ENCODE measurements around the gene CHI3L1. TPM values are rescaled to one million over a fixed set of nuclear protein-coding genes. Genes with fewer than 3 reads are reported as not detected.

CHI3L1 gene
- total RNA-seq, 1 experiment from 2014 or later: not detected

GRCh38 chr1:203148579-203148978 is 37.9 kb downstream of the CHI3L1 start:
- no peak overlapping the region for H3T11ph ChIP-seq (ENCODE audit: low read length)
- H2AK5ac ChIP-seq (ENCODE audit: insufficient read length, low read length): no peak overlapping the region
- no peak overlapping the region for H3K9ac ChIP-seq (ENCODE audit: extremely low read depth, insufficient read length, low read length)
- no peak overlapping the region for H2BK12ac ChIP-seq (ENCODE audit: insufficient read length, low read depth, low read length)
- Mint-ChIP-seq H3K4me1 (peaks cover 77 to 95% of the 10 kb centered on the region in 2 experiments), H3K27ac (peak overlapping the region in 2 of 3 experiments; percentile 55 to 64; a peak in 2 of 7 replicates), H3K36me3 (ENCODE audit: insufficient read depth in 1 of 3, low read depth in 3 of 3) (peaks cover 0 to 2% (median under 1%) of the 10 kb centered on the region in 3 experiments; a peak in 3 of 7 replicates), H3K27me3 (ENCODE audit: low read depth) (no peaks in the 10 kb centered on the region; the same call in none of the 2 replicates), H3K4me3 (no peak overlapping the region; a peak in 1 of 5 replicates), H3K9me3 (peaks cover 0 to 2% of the 10 kb centered on the region in 2 experiments; a peak in 2 of 5 replicates)
- no peak overlapping the region for H3K14ac ChIP-seq (ENCODE audit: insufficient read depth, low read length)
- no peak overlapping the region for H3K4ac ChIP-seq (ENCODE audit: low read depth, low read length)
- H2BK15ac ChIP-seq (ENCODE audit: low read depth, low read length): no peak overlapping the region
- H3K23ac ChIP-seq (ENCODE audit: insufficient read length, low read depth, low read length): no peak overlapping the region
- TF ChIP-seq, protein P1, sequence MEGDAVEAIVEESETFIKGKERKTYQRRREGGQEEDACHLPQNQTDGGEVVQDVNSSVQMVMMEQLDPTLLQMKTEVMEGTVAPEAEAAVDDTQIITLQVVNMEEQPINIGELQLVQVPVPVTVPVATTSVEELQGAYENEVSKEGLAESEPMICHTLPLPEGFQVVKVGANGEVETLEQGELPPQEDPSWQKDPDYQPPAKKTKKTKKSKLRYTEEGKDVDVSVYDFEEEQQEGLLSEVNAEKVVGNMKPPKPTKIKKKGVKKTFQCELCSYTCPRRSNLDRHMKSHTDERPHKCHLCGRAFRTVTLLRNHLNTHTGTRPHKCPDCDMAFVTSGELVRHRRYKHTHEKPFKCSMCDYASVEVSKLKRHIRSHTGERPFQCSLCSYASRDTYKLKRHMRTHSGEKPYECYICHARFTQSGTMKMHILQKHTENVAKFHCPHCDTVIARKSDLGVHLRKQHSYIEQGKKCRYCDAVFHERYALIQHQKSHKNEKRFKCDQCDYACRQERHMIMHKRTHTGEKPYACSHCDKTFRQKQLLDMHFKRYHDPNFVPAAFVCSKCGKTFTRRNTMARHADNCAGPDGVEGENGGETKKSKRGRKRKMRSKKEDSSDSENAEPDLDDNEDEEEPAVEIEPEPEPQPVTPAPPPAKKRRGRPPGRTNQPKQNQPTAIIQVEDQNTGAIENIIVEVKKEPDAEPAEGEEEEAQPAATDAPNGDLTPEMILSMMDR (conservative IDR thresholded peaks at IDR 0.05): no peak
- H2AFZ ChIP-seq (ENCODE audit: low read length): no peak overlapping the region
- H3K18ac ChIP-seq (ENCODE audit: insufficient read length, low read depth, low read length): no peak overlapping the region
- H2BK5ac ChIP-seq (ENCODE audit: insufficient read length, low read length): no peak overlapping the region
- H4K91ac ChIP-seq (ENCODE audit: insufficient read length, low read depth, low read length): no peak overlapping the region
- no peaks in the 10 kb centered on the region for H3K9me3 ChIP-seq (ENCODE audit: control insufficient read depth, low read depth, low read length)
- H3K27me3 ChIP-seq (ENCODE audit: insufficient read depth, low read length): no peaks in the 10 kb centered on the region
- peaks cover 18% of the 10 kb centered on the region; the same call in 1 of the 2 replicates for H3K4me1 ChIP-seq (ENCODE audit: insufficient read depth, low read length)
- H3K79me1 ChIP-seq (ENCODE audit: insufficient read depth, low read depth, low read length, poor library complexity, severe bottlenecking): no peaks in the 10 kb centered on the region
- no CpG with 5 or more reads among the region's 12 CpGs for WGBS (ENCODE audit: extremely low coverage, insufficient read length, low lambda C conversion rate)
- H3K27ac ChIP-seq (ENCODE audit: insufficient read length, low read depth, low read length): no peak overlapping the region
- no peak overlapping the region for H4K8ac ChIP-seq (replicated peaks; ENCODE audit: insufficient read length, low read depth, low read length)
- DNase-seq: no peak
- H3K23me2 ChIP-seq (ENCODE audit: insufficient read length, low read depth, low read length, poor library complexity, severe bottlenecking): no peaks in the 10 kb centered on the region
- no peak overlapping the region for H3K56ac ChIP-seq (ENCODE audit: insufficient read length, low read depth, low read length)
- no peak overlapping the region for H2BK120ac ChIP-seq (ENCODE audit: low read depth, low read length, poor library complexity, severe bottlenecking)
- H4K20me1 ChIP-seq (ENCODE audit: control insufficient read depth, insufficient read depth, insufficient read length): no peaks in the 10 kb centered on the region
- no peak overlapping the region for H3K4me2 ChIP-seq (ENCODE audit: insufficient read depth, insufficient read length, low read length)
- H3K79me2 ChIP-seq (ENCODE audit: insufficient read depth, low read length): no peaks in the 10 kb centered on the region
- H2BK20ac ChIP-seq (ENCODE audit: low read depth, low read length, poor library complexity, severe bottlenecking): no peak overlapping the region
- H4K5ac ChIP-seq (ENCODE audit: insufficient read length, low read depth, low read length): no peak overlapping the region
